NB4 (cell line): Measurements from ENCODE around the gene PDE4B.

Source experiments
- MYC ChIP-seq: IDR thresholded peaks from 2 replicates; pipeline ENCODE4 v1.6.1; 2011; ENCODE audit warnings: low read depth, low read length
- POLR2A ChIP-seq: IDR thresholded peaks from 2 replicates; pipeline ENCODE4 v1.6.1; 2011; ENCODE audit warnings: mild to moderate bottlenecking; ENCODE audit not compliant: insufficient read length; ENCODE audit errors: extremely low read depth
- TF ChIP-seq, protein P1 (sequence below): IDR thresholded peaks from one replicate; pipeline ENCODE4 v1.5.1; 2012; ENCODE audit warnings: low read depth, low read length

DNA sequence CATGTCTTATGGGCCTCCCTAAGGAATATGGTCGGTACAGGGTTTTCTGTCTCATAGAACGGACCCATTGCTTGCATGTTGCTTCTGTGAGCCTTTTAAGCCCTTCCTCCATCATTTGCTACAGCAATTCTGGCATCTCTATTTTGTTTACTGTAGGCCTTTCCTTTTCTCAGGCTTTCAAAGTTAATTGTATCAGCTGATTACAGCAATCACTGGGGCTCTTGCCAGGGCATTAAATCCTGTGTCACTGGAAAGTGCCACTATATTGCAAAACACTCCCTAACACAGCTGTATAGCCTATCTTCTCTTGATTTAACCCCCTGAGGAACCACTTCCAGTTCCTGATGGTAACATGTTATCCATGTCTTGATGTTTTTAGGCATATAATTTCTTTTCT lies 156.5 kb downstream of the PDE4B start:
- TF ChIP-seq MYC = no peak
- TF ChIP-seq, protein P1, sequence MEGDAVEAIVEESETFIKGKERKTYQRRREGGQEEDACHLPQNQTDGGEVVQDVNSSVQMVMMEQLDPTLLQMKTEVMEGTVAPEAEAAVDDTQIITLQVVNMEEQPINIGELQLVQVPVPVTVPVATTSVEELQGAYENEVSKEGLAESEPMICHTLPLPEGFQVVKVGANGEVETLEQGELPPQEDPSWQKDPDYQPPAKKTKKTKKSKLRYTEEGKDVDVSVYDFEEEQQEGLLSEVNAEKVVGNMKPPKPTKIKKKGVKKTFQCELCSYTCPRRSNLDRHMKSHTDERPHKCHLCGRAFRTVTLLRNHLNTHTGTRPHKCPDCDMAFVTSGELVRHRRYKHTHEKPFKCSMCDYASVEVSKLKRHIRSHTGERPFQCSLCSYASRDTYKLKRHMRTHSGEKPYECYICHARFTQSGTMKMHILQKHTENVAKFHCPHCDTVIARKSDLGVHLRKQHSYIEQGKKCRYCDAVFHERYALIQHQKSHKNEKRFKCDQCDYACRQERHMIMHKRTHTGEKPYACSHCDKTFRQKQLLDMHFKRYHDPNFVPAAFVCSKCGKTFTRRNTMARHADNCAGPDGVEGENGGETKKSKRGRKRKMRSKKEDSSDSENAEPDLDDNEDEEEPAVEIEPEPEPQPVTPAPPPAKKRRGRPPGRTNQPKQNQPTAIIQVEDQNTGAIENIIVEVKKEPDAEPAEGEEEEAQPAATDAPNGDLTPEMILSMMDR = no peak
- no peak for TF ChIP-seq POLR2A
